GM13977 (cell line): ENCODE results near the gene PPP2R2B.

Experiments used
- DNase-seq: peaks from one replicate; pipeline ENCODE4 v3.0.0; 2012; ENCODE audit warnings: low spot score
- CTCF ChIP-seq: IDR thresholded peaks from 2 replicates; pipeline ENCODE4 v1.5.1; 2012; ENCODE audit warnings: mild to moderate bottlenecking, control low read depth; ENCODE audit not compliant: insufficient read depth; ENCODE audit errors: extremely low read depth, missing control alignments
- in situ Hi-C: fragments of 300-500 bp; cut with MboI; formaldehyde crosslinking; loops from one replicate; pipeline ENCODE4 v1.12.0; 2022; ENCODE audit warnings: low sequenced_read_pairs, low pct_unique_long_range_greater_than_20kb, mixed read lengths, inconsistent platforms; ENCODE audit not compliant: unreplicated experiment

Gene PPP2R2B

GRCh38 chr5:146781157-146781556, 97.4 kb downstream of the PPP2R2B start:
- no peak for TF ChIP-seq CTCF
- in situ Hi-C loops, result no loop called here
- no peak for DNase-seq

DNA sequence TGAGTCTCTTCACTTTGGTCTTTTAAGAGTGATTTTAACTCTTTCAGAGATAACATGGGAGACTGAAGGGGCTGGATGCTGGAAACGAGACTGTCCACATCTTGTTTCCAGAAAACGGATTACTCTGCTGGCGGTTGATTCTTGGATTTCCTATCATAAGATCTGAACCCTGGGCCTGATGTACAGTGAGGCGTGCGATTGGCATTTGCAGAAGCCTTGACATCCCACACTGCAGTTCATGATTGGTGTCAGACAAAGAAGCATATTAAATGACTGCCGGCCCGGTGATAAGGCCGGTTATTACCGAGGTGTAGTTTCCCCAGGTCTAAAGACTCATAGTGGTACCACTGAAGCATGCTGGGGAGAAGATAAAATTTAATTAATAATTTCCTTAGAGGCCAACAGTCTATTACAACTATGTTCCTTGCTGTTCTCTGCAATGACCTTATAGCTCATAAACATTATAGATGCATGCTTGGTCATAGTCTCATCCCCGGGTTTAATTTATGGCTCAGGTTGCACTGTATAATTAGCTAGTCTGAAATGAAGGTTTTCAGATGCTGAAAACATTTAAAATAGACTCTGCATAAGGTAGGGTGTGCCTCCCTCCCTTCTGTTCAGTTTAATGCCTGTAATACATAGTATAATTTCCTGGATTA, 99.2 kb downstream of the PPP2R2B start:
- in situ Hi-C loops, result no loop called here
- no peak for TF ChIP-seq CTCF
- DNase-seq, result no peak

GRCh38 chr5:146778795-146779194, 99.8 kb downstream of the PPP2R2B start:
- TF ChIP-seq CTCF, result no peak
- no peak for DNase-seq
- in situ Hi-C loops, result no loop called here

GRCh38 chr5:146778261-146778660, 100.3 kb downstream of the PPP2R2B start:
- DNase-seq, result no peak
- TF ChIP-seq CTCF, result no peak
- in situ Hi-C loops, result no loop called here

DNA sequence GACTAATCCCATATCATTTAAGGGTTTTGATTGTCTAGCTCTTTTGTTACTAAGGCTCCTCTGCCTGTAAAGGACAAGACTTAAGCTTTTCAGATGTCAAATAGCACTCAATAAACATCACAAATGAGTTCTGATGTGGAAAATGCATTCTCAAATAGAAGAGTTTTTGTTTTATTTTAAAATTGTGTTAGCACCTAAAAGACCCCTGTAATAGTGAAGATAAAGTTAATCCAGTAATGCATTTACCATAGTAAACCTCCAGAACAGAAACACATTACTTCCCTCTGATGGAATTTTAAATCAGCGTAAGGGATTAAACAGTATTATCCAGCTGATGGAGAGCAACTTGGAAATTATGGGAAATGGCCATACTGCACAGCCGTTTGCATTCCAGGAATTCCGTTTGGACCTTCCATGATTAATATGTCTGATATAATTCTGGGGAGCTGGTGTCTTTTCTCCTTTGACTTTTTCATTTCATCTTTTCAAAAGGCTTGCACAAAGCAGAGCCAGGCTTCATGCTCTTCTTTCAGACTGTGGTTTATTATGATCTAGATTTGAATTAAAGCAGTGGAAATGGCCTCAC, 105.6 kb downstream of the PPP2R2B start:
- TF ChIP-seq CTCF, result no peak
- no peak for DNase-seq
- in situ Hi-C loops, result no loop called here

GRCh38 chr5:146770980-146771379, 107.6 kb downstream of the PPP2R2B start:
- no peak for TF ChIP-seq CTCF
- in situ Hi-C loops, result no loop called here

More at GRCh38 chr5:146770980-146771379, 107.6 kb downstream of the PPP2R2B start:
- no peak for DNase-seq
